ENCODE results near the gene MRPL47.
A peak's percentile ranks its signal among the peaks of the same experiment; 100 is the strongest.
"Not testable (repeated sequence)": the region's sequence is repeated elsewhere in the genome, so short reads cannot be mapped to it uniquely, and the experiment has no call there.

The MRPL47 gene

DNA sequence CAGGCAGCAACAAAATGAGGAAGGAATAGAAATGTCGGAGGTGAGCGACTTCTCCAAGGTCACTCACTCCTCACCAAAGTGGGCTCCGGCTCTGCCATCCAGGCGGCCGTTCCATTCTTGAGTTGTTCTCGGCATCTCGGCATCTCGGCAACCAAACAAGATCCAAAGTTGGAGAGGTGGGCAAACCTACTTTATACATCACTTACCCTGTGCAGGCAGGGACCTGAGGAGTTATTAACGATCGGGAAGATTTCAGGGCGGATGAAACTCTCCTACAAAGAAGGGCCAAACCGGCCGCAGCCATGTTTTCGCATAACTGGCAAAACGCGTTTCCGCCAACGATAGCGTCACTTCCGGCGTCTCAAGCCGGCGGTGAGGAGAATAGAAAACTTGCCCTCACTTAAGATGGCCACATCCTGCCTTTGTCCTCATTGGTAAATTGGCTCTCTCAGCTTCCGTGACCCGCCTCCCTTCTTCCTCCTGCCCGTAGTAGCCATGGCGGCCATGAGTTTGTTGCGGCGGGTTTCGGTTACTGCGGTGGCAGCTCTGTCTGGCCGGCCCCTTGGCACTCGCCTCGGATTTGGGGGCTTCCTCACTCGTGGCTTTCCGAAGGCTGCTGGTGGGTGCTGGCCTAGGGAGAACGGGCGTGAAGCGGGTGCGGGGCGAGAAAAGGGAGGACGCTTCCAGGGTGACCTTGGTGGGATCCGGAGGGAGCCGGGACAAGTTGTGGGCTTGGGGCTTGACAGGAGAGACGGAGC is at the start of gene MRPL47, which contains the start of gene NDUFB5:
MRPL47 (minus strand) TSS at position 318 of the 758 bp plus-strand sequence; CDS start at position 304, 14 bp downstream.
NDUFB5 (plus strand) TSS at position 474 of the 758 bp plus-strand sequence; CDS start at position 496, 22 bp downstream.
- Histone ChIP-seq H3K9ac (ENCODE audit: low read length) (peak within 1 kb of the TSS; percentile 93), H3K4me3 (ENCODE audit: low read length) (peak within 1 kb of the TSS; percentile 91), H3K9me3 (ENCODE audit: control insufficient read depth, low read length) (no peaks in the 10 kb centered on the region), H3K36me3 (ENCODE audit: control insufficient read depth, insufficient read depth, low read length) (no peaks in the 10 kb centered on the region), H3K27me3 (ENCODE audit: control insufficient read depth, insufficient read depth, low read length) (no peaks in the 10 kb centered on the region), H3K4me1 (ENCODE audit: control insufficient read depth, insufficient read depth, low read length) (peaks cover 4% of the 10 kb centered on the region)

DNA sequence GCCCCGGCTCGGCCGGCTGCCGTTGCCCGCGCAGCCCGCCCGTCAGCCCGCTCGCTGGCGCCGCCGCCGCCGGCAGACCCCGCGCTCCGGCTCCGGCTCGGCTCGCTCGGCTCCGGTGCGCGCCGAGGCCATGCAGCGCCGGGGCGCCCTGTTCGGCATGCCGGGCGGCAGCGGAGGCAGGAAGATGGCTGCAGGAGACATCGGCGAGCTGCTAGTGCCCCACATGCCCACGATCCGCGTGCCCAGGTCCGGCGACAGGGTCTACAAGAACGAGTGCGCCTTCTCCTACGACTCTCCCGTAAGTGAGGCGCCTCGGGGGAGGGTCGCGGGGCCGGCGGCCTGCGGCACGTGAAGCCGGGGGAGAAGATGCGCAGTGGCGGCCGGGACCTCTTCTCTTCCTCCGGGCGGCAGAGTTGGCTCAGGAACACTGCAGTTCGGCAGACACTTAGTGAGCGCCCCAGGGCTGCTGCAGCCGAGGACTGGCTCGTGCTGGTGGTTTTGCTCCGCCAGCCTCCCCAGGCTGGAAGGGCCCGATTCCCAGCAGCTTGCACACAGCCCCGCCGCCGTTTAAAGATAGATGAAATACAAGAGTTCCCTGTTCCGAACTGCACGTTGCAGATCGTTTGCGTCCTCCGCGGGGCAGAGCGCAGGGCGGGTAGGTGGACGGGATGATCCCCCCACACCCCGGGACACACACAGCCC is 48.8 kb upstream of the MRPL47 start:
- Histone ChIP-seq H3K9me3 (ENCODE audit: control insufficient read depth, low read length) (no peaks in the 10 kb centered on the region), H3K4me1 (ENCODE audit: control insufficient read depth, insufficient read depth, low read length) (peaks cover 9% of the 10 kb centered on the region), H3K27me3 (ENCODE audit: control insufficient read depth, insufficient read depth, low read length) (no peaks in the 10 kb centered on the region), H3K4me3 (ENCODE audit: low read length) (peak overlapping the region; percentile 56), H3K9ac (ENCODE audit: low read length) (peak overlapping the region; percentile 68), H3K36me3 (ENCODE audit: control insufficient read depth, insufficient read depth, low read length) (no peaks in the 10 kb centered on the region)

DNA sequence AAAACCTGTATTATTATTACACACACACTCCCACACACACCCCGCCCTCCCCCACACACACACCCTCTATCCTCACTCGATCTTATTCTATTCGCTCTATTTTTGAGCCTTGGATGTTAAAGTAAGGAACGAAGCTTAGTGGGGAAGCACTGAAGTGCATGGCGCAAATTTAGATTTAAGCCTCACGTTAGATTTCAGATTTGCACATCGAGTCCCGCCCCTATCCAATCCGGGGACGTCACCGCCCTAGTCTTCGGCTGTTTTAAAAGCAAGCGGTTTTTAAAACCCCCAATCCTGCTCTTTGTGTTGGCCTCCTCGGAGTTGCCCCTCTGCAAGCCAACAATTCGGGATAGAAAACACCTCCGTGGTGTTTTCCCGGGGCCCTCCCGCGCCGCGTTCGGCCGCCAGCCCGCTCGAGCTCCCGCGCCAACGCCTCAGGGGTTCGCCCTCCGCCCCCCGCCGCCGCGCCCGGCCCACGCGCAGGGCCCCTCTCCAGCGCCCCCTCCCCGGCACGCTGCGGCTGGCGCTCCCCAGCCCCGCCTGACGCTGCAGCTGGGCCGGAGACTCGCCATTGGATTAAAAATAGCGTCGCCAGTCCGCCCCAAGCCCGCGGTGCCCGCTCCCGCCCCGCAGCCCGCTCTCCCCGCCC is 48.1 kb upstream of the MRPL47 start, which contains the start of gene USP13:
USP13 (plus strand) TSS at position 594 of the 649 bp plus-strand sequence. CDS start 186 bp downstream, outside the sequence.
- H3K27me3 ChIP-seq (ENCODE audit: control insufficient read depth, insufficient read depth, low read length) = no peaks in the 10 kb centered on the region
- H3K9ac ChIP-seq (ENCODE audit: low read length) = peak within 1 kb of the TSS; percentile 68
- peak within 1 kb of the TSS; percentile 56 for H3K4me3 ChIP-seq (ENCODE audit: low read length)
- H3K9me3 ChIP-seq (ENCODE audit: control insufficient read depth, low read length) = no peaks in the 10 kb centered on the region
- H3K4me1 ChIP-seq (ENCODE audit: control insufficient read depth, insufficient read depth, low read length) = peaks cover 9% of the 10 kb centered on the region
- no peaks in the 10 kb centered on the region for H3K36me3 ChIP-seq (ENCODE audit: control insufficient read depth, insufficient read depth, low read length)

DNA sequence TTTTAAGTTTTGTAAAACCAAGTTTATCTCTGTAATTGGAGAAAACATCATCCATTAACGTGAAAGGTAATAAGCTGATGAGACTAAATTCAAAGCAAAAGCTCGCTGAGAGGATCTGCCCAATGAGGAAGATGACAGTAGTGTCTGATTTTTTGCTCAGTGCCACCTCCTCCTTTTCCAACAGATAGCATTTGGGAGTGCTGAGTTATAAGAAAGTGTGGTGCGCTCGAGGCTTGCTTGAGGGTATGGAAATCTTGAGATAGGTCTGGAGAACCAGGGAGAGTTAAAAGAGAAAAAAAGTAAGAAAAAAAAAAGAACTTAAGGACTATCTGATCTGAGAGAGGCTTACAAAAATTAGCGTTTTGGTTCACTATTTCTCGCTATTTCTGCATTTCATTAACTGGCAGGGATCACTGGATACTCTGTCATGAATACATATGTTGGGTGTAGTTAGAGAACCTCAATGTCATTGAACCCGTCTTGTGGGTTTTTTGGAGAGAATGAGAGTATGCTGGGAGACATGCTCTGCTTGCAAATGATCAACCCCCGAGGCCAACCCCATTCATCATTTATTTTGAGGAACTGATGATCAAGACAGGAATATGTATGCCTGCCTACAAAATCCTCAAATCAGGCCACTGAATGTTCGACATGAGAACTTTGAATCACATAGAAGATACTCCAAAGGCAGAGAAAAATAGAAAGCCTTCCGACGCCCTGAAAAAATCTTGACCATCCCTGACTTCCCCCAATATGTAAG is 47.4 kb upstream of the MRPL47 start:
- Histone ChIP-seq H3K4me1 (ENCODE audit: control insufficient read depth, insufficient read depth, low read length) (peaks cover 9% of the 10 kb centered on the region), H3K9ac (ENCODE audit: low read length) (peak overlapping the region; percentile 64), H3K27me3 (ENCODE audit: control insufficient read depth, insufficient read depth, low read length) (no peaks in the 10 kb centered on the region), H3K9me3 (ENCODE audit: control insufficient read depth, low read length) (no peaks in the 10 kb centered on the region), H3K4me3 (ENCODE audit: low read length) (no peak overlapping the region), H3K36me3 (ENCODE audit: control insufficient read depth, insufficient read depth, low read length) (no peaks in the 10 kb centered on the region)

DNA sequence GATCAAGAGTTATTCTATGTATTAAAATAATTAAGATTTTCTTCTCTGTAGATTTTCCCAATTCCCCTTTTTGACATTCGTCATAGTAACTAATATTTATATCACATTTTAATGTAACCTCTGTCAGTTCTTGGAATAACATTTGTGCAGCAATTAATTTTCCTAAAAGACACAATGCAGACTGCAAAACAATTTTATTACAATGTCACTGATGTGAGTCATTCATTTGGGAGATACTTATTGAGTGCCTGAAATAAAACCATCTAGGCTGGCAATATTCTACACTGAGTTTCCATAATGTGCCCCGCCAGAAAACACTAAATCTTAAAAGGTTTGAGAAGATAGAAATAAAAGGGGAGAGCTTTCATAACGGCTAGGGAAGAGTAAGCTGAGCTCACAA is 41.7 kb upstream of the MRPL47 start:
- H3K4me1 ChIP-seq (ENCODE audit: control insufficient read depth, insufficient read depth, low read length) = peaks cover 17% of the 10 kb centered on the region
- H3K36me3 ChIP-seq (ENCODE audit: control insufficient read depth, insufficient read depth, low read length) = no peaks in the 10 kb centered on the region
- H3K9ac ChIP-seq (ENCODE audit: low read length) = no peak overlapping the region
- H3K4me3 ChIP-seq (ENCODE audit: low read length) = no peak overlapping the region
- no peaks in the 10 kb centered on the region for H3K9me3 ChIP-seq (ENCODE audit: control insufficient read depth, low read length)
- no peaks in the 10 kb centered on the region for H3K27me3 ChIP-seq (ENCODE audit: control insufficient read depth, insufficient read depth, low read length)

DNA sequence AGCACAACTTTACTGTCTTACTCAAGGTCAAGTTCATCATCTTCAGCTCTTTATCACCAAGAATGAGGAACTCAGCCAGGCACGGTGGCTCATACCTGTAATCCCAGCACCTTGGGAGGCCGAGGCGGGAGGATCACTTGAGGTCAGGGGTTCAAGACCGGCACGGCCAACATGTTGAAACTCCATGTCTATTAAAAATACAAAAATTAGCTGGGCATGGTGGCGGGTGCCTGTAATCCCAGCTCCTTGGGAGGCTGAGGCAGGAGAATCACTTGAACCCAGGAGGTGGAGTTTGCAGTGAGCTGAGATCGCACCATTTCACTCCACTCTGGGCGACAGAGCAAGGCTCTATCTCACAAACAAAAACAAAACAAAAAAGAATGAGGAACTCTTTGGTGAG is 39.4 kb upstream of the MRPL47 start:
- H3K4me1 ChIP-seq (ENCODE audit: control insufficient read depth, insufficient read depth, low read length) = peaks cover 17% of the 10 kb centered on the region
- H3K4me3 ChIP-seq (ENCODE audit: low read length); H3K27me3 ChIP-seq (ENCODE audit: control insufficient read depth, insufficient read depth, low read length); H3K9ac ChIP-seq (ENCODE audit: low read length); H3K36me3 ChIP-seq (ENCODE audit: control insufficient read depth, insufficient read depth, low read length); H3K9me3 ChIP-seq (ENCODE audit: control insufficient read depth, low read length): not testable (repeated sequence)

DNA sequence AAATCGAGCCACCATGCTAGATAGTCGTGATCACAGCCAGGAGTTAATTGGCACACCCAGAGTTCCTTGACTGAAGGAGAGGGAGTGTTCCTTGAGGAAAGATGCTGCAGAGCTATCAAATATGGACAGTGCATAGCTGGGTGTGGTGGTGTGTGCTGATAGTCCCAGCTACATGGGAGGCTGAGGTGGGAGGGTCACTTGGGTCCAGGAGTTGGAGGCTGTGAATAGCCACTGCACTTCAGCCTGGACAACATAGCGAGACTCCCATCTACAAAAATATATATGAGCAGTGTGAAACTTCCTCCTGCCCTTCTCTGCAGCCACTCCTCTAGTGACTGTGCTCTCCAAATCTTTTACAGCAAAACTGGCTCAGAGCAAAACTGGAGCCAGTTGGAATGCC is 38.4 kb upstream of the MRPL47 start:
- Histone ChIP-seq H3K9me3 (ENCODE audit: control insufficient read depth, low read length) (no peaks in the 10 kb centered on the region), H3K4me1 (ENCODE audit: control insufficient read depth, insufficient read depth, low read length) (peaks cover 17% of the 10 kb centered on the region), H3K27me3 (ENCODE audit: control insufficient read depth, insufficient read depth, low read length) (no peaks in the 10 kb centered on the region), H3K9ac (ENCODE audit: low read length) (no peak overlapping the region), H3K4me3 (ENCODE audit: low read length) (no peak overlapping the region), H3K36me3 (ENCODE audit: control insufficient read depth, insufficient read depth, low read length) (no peaks in the 10 kb centered on the region)

DNA sequence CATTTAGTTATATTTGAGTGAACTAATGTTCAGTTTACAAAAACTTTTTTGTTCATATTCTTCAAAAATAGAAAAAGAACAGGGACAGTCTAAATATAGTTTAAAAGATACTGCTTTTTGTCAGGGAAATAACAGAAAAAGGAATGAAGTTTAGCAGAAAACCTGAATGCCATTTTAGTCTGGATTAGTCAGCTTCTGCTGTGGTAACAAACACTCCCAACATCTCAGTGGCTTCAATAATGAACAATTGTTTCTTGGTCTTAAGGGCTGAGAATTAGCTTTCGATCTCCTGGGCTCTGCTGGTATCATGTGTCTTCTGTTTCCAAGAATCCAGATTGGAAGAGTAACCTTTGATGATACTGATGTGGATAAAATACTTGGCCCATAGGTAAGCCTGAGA is 36.0 kb upstream of the MRPL47 start:
- Histone ChIP-seq H3K36me3 (ENCODE audit: control insufficient read depth, insufficient read depth, low read length) (no peaks in the 10 kb centered on the region), H3K27me3 (ENCODE audit: control insufficient read depth, insufficient read depth, low read length) (no peaks in the 10 kb centered on the region), H3K9ac (ENCODE audit: low read length) (no peak overlapping the region), H3K4me3 (ENCODE audit: low read length) (no peak overlapping the region), H3K9me3 (ENCODE audit: control insufficient read depth, low read length) (no peaks in the 10 kb centered on the region), H3K4me1 (ENCODE audit: control insufficient read depth, insufficient read depth, low read length) (peaks cover 17% of the 10 kb centered on the region)

DNA sequence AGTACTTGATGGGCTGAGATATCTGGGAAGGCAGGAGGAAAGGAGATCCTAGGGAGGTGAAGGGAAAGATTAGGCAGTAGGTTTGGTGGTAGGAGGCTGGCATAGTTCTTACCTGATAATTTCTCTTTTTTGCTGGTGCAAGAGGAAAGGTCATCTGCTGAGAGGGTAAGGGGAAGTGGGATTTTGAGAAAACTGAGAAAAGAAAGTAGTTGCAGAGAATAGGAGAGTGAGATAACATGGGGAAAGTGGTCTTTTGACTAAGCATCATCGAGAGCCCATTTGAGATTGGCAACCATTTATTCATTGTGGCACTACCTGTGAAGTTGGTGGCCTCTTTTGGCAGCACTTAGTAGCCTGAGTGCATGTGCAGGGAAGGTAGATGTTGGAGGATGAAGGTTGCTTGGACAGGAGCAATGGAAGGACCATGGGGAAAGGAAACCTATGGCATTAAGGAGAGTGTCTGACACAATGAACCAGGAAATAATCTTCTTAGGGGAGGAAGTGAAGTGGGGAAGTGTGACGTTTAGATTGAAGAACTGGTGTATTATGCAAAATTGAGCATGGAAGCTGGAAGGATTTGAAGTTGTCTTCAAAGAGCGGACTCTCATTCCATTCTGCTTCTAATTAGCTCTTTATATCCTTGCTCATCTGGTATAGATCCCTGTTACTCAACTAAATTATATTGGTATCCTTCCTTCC is 26.5 kb upstream of the MRPL47 start:
- no peaks in the 10 kb centered on the region for H3K9me3 ChIP-seq (ENCODE audit: control insufficient read depth, low read length)
- no peaks in the 10 kb centered on the region for H3K36me3 ChIP-seq (ENCODE audit: control insufficient read depth, insufficient read depth, low read length)
- H3K27me3 ChIP-seq (ENCODE audit: control insufficient read depth, insufficient read depth, low read length) = no peaks in the 10 kb centered on the region
- H3K4me1 ChIP-seq (ENCODE audit: control insufficient read depth, insufficient read depth, low read length) = no peaks in the 10 kb centered on the region
- H3K9ac ChIP-seq (ENCODE audit: low read length) = no peak overlapping the region
- no peak overlapping the region for H3K4me3 ChIP-seq (ENCODE audit: low read length)

DNA sequence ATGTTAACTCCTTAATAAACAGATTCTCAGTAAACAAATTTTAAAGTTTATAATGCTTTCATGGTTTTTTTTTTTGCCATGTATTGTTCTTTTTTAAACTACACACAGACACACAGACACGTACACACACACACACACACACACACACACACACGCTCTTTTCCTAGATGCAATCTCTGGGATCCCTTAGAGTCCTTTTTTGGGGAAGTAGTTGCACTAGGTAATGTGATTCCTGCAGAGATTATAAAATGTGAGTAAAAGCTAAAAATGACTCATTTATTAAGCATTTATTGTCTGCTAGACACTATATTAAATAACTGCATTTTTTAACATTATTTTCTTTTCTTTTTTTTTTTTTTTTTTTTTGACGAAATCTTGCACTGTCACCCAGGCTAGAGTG is 20.0 kb upstream of the MRPL47 start:
- no peaks in the 10 kb centered on the region for H3K9me3 ChIP-seq (ENCODE audit: control insufficient read depth, low read length)
- H3K36me3 ChIP-seq (ENCODE audit: control insufficient read depth, insufficient read depth, low read length) = no peaks in the 10 kb centered on the region
- H3K9ac ChIP-seq (ENCODE audit: low read length) = no peak overlapping the region
- no peak overlapping the region for H3K4me3 ChIP-seq (ENCODE audit: low read length)
- H3K4me1 ChIP-seq (ENCODE audit: control insufficient read depth, insufficient read depth, low read length) = no peaks in the 10 kb centered on the region
- no peaks in the 10 kb centered on the region for H3K27me3 ChIP-seq (ENCODE audit: control insufficient read depth, insufficient read depth, low read length)

DNA sequence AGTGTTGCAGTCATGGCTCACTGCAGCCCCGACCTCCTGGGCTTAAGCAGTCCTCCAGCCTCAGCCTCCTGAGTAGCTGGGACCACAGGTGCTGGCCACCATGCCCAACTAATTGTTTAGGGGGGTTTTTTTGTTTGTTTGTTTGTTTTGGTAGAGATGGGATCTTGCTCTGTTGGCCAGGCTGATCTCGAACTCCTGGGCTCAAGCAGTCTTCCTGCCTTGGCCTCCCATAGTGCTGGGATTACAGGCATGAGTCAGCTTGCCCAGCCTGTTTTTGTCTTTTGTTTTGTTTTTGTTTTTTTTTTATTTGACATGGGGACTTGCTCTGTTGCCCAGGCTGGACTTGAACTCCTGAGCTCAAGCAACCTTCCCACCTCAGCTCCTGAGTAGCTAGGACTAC is 17.6 kb upstream of the MRPL47 start:
- Histone ChIP-seq H3K4me3 (ENCODE audit: low read length) (no peak overlapping the region), H3K9ac (ENCODE audit: low read length) (no peak overlapping the region), H3K9me3 (ENCODE audit: control insufficient read depth, low read length) (no peaks in the 10 kb centered on the region), H3K4me1 (ENCODE audit: control insufficient read depth, insufficient read depth, low read length) (no peaks in the 10 kb centered on the region), H3K27me3 (ENCODE audit: control insufficient read depth, insufficient read depth, low read length) (no peaks in the 10 kb centered on the region), H3K36me3 (ENCODE audit: control insufficient read depth, insufficient read depth, low read length) (no peaks in the 10 kb centered on the region)

Data from mucosa of stomach (tissue), 1 donor.